Smooth muscle cell (in vitro differentiated cells): ENCODE data around the gene PLEKHA8. TPM values are rescaled to one million over a fixed set of nuclear protein-coding genes. Genes with fewer than 3 reads are reported as not detected.

Experiments
- DNase-seq: peaks from one replicate; lab custom pipeline; 2025; ENCODE audit not compliant: unreplicated experiment; lab: John Stamatoyannopoulos, UW
- H2AFZ ChIP-seq: fragments of 200-600 bp; sonication (generic); 2 replicates; pipeline ENCODE4 v1.6.0; 2016; ENCODE audit warnings: antibody characterized with exemption, low read depth, mild to moderate bottlenecking
- H3F3A ChIP-seq: fragments of 200-600 bp; sonication (generic); 2 replicates; pipeline ENCODE4 v1.6.0; 2017; ENCODE audit warnings: antibody characterized with exemption, low read depth
- H3K27ac ChIP-seq: fragments of 200-600 bp; sonication (generic); 2 replicates; pipeline ENCODE4 v1.5.1; 2016; ENCODE audit warnings: low read depth, mild to moderate bottlenecking
- H3K27me3 ChIP-seq: fragments of 200-600 bp; sonication (generic); 2 replicates; pipeline ENCODE4 v1.6.1; 2016; ENCODE audit warnings: low read depth, mild to moderate bottlenecking
- H3K36me3 ChIP-seq: fragments of 200-600 bp; sonication (generic); 2 replicates; pipeline ENCODE4 v1.5.1; 2016; ENCODE audit warnings: low read depth
- H3K4me1 ChIP-seq: fragments of 200-600 bp; sonication (generic); 2 replicates; pipeline ENCODE4 v1.5.1; 2016; ENCODE audit warnings: low read depth
- H3K4me2 ChIP-seq: fragments of 200-600 bp; sonication (generic); 2 replicates; pipeline ENCODE4 v1.6.0; 2016; ENCODE audit warnings: mild to moderate bottlenecking
- H3K4me3 ChIP-seq: fragments of 200-600 bp; sonication (generic); 2 replicates; pipeline ENCODE4 v1.5.1; 2016; ENCODE audit warnings: mild to moderate bottlenecking
- H3K79me2 ChIP-seq: fragments of 200-600 bp; sonication (generic); 2 replicates; pipeline ENCODE4 v1.6.0; 2016; ENCODE audit warnings: low read depth, mild to moderate bottlenecking
- H3K9ac ChIP-seq: fragments of 200-600 bp; sonication (generic); 2 replicates; pipeline ENCODE4 v1.6.0; 2016; ENCODE audit warnings: low read depth
- H3K9me3 ChIP-seq: fragments of 200-600 bp; sonication (generic); replicated peaks from 2 replicates; pipeline ENCODE4 v1.5.1; 2016; ENCODE audit warnings: low read depth
- H4K20me1 ChIP-seq: fragments of 200-600 bp; sonication (generic); 2 replicates; pipeline ENCODE4 v1.6.0; 2016; ENCODE audit warnings: low read depth
- WGBS: methylation state at CpG from one replicate; pipeline ENCODE4 v1.1.7; 2016; ENCODE audit warnings: low lambda C conversion rate; 5-methylcytosine and 5-hydroxymethylcytosine counted together
- polyA plus RNA-seq: library from polyadenylated mRNA; unstranded; fragments of >200 nt; fragmentation: Nextera tagmentation; extraction: Ambion mirVana; gene quantifications from 2 replicates; pipeline ENCODE4 v1.2.1, GENCODE V29; 2016
- total RNA-seq: library from RNA; depleted of rRNA; stranded (reverse); fragments of >200 nt; gene quantifications from 2 replicates; pipeline ENCODE4 v1.2.3, GENCODE V29; 2014
- TF ChIP-seq, protein P1 (sequence below): fragments of 200-600 bp; sonication (generic); IDR thresholded peaks from 2 replicates; pipeline ENCODE4 v1.5.1; 2017; ENCODE audit warnings: borderline replicate concordance, mild to moderate bottlenecking, antibody characterized with exemption; ENCODE audit not compliant: insufficient read depth, poor library complexity, severe bottlenecking

Gene PLEKHA8
- total and polyA plus RNA-seq, 2 experiments from 2014 or later, result 10.0 to 20.4 TPM

DNA sequence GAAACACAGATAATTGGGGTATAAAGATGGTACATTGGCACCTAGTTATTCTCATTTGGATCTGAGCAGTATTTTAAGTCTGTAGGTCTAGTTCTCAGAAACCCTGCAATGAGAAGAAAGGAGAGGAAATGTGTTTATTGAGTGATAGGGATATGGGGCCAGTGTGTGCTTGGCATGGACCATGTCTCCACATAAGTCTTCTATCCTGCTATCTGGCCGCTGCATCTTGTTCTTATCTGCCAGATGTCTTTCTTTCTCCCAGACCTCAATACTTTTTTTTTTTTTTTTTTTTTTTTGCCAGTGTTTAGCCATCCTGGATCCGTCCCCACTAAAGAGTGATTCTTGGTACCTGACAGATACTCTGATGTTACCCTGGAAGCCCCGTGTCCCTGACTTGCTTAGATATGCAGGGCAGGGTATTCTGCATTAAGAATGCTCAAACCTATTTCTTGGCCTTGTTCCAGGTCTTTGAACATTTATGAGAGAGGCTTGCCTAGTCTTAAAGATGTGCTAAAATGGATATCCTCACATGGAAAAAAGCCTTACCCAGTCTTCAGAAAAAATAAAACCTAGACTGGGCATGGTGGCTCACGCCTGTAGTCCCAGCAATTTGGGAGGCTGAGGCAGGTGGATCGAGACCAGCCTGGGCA, 116.6 kb downstream of the PLEKHA8 start:
- Histone ChIP-seq H3K9me3 (no peaks in the 10 kb centered on the region), H3K27me3 (no peaks in the 10 kb centered on the region), H2AFZ (no peak overlapping the region), H3F3A (no peaks in the 10 kb centered on the region), H3K27ac (no peak overlapping the region), H3K4me2 (no peak overlapping the region), H3K36me3 (no peaks in the 10 kb centered on the region), H3K4me3 (no peak overlapping the region), H3K9ac (no peak overlapping the region), H3K79me2 (no peaks in the 10 kb centered on the region), H4K20me1 (no peaks in the 10 kb centered on the region), H3K4me1 (no peaks in the 10 kb centered on the region)
- no peak for DNase-seq
- WGBS, result 90% methylated on average over 5 of the region's 5 CpGs
- TF ChIP-seq, protein P1, sequence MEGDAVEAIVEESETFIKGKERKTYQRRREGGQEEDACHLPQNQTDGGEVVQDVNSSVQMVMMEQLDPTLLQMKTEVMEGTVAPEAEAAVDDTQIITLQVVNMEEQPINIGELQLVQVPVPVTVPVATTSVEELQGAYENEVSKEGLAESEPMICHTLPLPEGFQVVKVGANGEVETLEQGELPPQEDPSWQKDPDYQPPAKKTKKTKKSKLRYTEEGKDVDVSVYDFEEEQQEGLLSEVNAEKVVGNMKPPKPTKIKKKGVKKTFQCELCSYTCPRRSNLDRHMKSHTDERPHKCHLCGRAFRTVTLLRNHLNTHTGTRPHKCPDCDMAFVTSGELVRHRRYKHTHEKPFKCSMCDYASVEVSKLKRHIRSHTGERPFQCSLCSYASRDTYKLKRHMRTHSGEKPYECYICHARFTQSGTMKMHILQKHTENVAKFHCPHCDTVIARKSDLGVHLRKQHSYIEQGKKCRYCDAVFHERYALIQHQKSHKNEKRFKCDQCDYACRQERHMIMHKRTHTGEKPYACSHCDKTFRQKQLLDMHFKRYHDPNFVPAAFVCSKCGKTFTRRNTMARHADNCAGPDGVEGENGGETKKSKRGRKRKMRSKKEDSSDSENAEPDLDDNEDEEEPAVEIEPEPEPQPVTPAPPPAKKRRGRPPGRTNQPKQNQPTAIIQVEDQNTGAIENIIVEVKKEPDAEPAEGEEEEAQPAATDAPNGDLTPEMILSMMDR, result no peak

DNA sequence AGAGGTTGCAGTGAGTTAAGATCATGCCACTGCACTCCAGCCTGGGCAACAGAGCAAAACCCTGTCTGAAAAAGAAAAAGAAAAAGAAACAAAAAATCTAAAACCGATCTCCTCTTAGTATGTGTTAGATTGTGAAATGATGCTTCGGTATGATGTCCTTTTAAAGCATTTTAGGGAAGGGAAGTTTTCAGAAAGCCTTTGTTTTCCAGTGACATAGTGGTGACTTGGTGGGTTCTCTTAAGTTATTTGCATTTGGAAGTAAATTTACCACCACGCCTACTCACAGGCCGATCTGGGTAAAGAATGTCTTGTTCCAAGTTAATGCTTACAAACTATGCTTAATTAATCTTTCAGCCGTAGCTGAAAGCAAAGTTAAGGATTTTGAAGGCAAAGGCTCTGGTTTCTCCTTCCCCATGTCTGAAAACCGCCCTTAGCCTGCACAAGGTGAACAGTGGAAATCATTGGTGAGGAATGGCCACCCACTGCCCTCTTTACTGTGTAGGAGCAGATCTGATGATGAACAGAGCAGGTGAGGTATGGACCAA, 117.3 kb downstream of the PLEKHA8 start:
- Histone ChIP-seq H3K4me2 (no peak overlapping the region), H3K36me3 (no peaks in the 10 kb centered on the region), H3K4me3 (no peak overlapping the region), H4K20me1 (no peaks in the 10 kb centered on the region), H3F3A (no peaks in the 10 kb centered on the region), H3K27me3 (no peaks in the 10 kb centered on the region), H2AFZ (no peak overlapping the region), H3K27ac (no peak overlapping the region), H3K9ac (no peak overlapping the region), H3K79me2 (no peaks in the 10 kb centered on the region), H3K9me3 (no peaks in the 10 kb centered on the region), H3K4me1 (no peaks in the 10 kb centered on the region)
- WGBS, result 95% methylated on average over 6 of the region's 6 CpGs
- no peak for DNase-seq
- TF ChIP-seq, protein P1, result no peak

DNA sequence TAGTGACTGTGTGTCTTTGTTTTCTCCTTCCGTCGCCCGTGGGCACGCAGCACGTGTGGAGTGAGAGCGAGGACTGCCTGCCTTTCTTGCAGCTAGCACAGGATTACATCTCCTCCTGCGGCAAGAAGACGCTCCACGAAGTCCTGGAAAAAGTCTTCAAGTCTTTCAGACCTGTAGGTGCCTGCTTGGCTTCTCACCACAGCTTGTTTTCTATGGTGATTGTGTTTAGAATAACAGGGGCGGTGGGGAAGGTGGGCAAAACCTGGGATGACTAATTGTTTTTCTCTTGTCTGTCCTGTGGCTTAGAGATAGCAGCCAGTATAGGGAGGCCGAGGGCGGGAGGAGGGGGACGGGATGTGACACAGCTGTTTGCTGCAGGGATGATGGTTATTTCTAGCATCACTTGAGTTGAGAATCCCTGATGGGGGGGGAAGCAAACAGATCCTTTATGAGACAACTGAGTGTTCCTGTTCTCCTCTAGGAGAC, 118.0 kb downstream of the PLEKHA8 start:
- Histone ChIP-seq H3K79me2 (no peaks in the 10 kb centered on the region), H3K27me3 (no peaks in the 10 kb centered on the region), H2AFZ (no peak overlapping the region), H3K9me3 (no peaks in the 10 kb centered on the region), H3K9ac (no peak overlapping the region), H3K36me3 (no peaks in the 10 kb centered on the region), H3K4me3 (no peak overlapping the region), H4K20me1 (no peaks in the 10 kb centered on the region), H3K4me1 (no peaks in the 10 kb centered on the region), H3K4me2 (no peak overlapping the region), H3K27ac (no peak overlapping the region), H3F3A (no peaks in the 10 kb centered on the region)
- no peak for DNase-seq
- WGBS, result 80% methylated on average over 13 of the region's 13 CpGs
- TF ChIP-seq, protein P1, result no peak

DNA sequence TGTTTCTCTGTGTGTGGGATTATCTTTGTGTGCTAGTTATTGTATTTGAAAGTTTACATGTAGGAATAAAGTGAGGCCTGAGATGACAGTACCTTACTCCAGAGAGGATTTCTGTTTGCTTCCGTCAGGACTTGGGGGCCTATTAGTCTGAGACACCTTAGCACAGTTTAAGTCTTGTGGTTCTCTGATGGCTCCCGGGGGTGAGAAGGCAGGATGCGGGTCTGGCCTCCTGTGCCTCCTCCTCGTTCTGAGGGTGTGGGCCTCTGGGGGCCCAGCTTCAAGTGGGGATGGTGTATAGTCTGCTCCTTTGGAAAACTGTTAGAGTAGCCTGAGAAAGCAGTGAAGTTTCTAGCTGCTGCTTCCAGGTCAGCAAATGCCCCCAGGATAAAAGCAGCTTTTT, 119.0 kb downstream of the PLEKHA8 start:
- no peak overlapping the region for H3K4me3 ChIP-seq
- no peaks in the 10 kb centered on the region for H3K9me3 ChIP-seq
- no peaks in the 10 kb centered on the region for H3K4me1 ChIP-seq
- no peak overlapping the region for H3K4me2 ChIP-seq
- TF ChIP-seq, protein P1, result no peak
- H2AFZ ChIP-seq, result no peak overlapping the region
- no peaks in the 10 kb centered on the region for H3K27me3 ChIP-seq
- H3K36me3 ChIP-seq, result no peaks in the 10 kb centered on the region
- H4K20me1 ChIP-seq, result no peaks in the 10 kb centered on the region
- 71% methylated on average over 4 of the region's 4 CpGs for WGBS
- H3K79me2 ChIP-seq, result no peaks in the 10 kb centered on the region
- H3K27ac ChIP-seq, result no peak overlapping the region
- H3F3A ChIP-seq, result no peaks in the 10 kb centered on the region
- no peak overlapping the region for H3K9ac ChIP-seq
- DNase-seq, result no peak
